GM06990 (cell line): ENCODE data around the gene ANK3.

Source experiments
- DNase-seq: peaks from one replicate; pipeline ENCODE4 v3.0.0-alpha.2; 2011; ENCODE audit not compliant: insufficient read length; ENCODE audit errors: extremely low read depth
- H3K27me3 ChIP-seq: replicated peaks from 2 replicates; pipeline ENCODE4 v1.6.0; 2011; ENCODE audit warnings: low read length; ENCODE audit not compliant: control insufficient read depth, insufficient read depth
- H3K36me3 ChIP-seq: 2 replicates; pipeline ENCODE4 v1.5.1; 2011; ENCODE audit warnings: low read length; ENCODE audit not compliant: control insufficient read depth, insufficient read depth
- H3K4me3 ChIP-seq: replicated peaks from 2 replicates; pipeline ENCODE4 v1.5.1; 2011; ENCODE audit warnings: low read depth, mild to moderate bottlenecking, control low read depth, low read length
- CTCF ChIP-seq: IDR thresholded peaks from 2 replicates; pipeline ENCODE4 v1.5.1; 2011; ENCODE audit warnings: low read length, control low read depth, mild to moderate bottlenecking, inconsistent platforms; ENCODE audit not compliant: insufficient read depth, poor library complexity, severe bottlenecking

ANK3 gene

GRCh38 chr10:60271319-60272040 lies 118.2 kb downstream of the ANK3 start:
- no peaks in the 10 kb centered on the region for H3K36me3 ChIP-seq
- H3K4me3 ChIP-seq, result no peak overlapping the region
- no peak for DNase-seq
- TF ChIP-seq CTCF, result no peak
- no peaks in the 10 kb centered on the region for H3K27me3 ChIP-seq

GRCh38 chr10:60270426-60270825 lies 119.2 kb downstream of the ANK3 start:
- Histone ChIP-seq H3K36me3 (no peaks in the 10 kb centered on the region), H3K27me3 (no peaks in the 10 kb centered on the region), H3K4me3 (no peak overlapping the region)
- DNase-seq, result no peak
- no peak for TF ChIP-seq CTCF

GRCh38 chr10:60267802-60268201 lies 121.9 kb downstream of the ANK3 start:
- Histone ChIP-seq H3K27me3 (no peaks in the 10 kb centered on the region), H3K4me3 (no peak overlapping the region), H3K36me3 (no peaks in the 10 kb centered on the region)
- TF ChIP-seq CTCF, result no peak
- DNase-seq, result no peak

GRCh38 chr10:60266513-60266912 lies 123.2 kb downstream of the ANK3 start:
- Histone ChIP-seq H3K36me3 (no peaks in the 10 kb centered on the region), H3K4me3 (no peak overlapping the region), H3K27me3 (no peaks in the 10 kb centered on the region)
- peak; percentile 7 for DNase-seq
- no peak for TF ChIP-seq CTCF

- DNase-seq, result no peak
- H3K27me3 ChIP-seq, result no peaks in the 10 kb centered on the region; the same call in 1 of the 2 replicates
Measured at GRCh38 chr10:60262647-60263126, 127.0 kb downstream of the ANK3 start.

More at GRCh38 chr10:60262647-60263126, 127.0 kb downstream of the ANK3 start:
- no peaks in the 10 kb centered on the region for H3K36me3 ChIP-seq
- no peak for TF ChIP-seq CTCF
- no peak overlapping the region for H3K4me3 ChIP-seq
